ENCODE results near the gene SPATA31C1. TPM values are rescaled to one million over a fixed set of nuclear protein-coding genes. Genes with fewer than 3 reads are reported as not detected.
"Not testable (repeated sequence)": the region's sequence is repeated elsewhere in the genome, so short reads cannot be mapped to it uniquely, and the experiment has no call there.

Gene SPATA31C1
- polyA plus RNA-seq (2011; rRNA removed) (not detected in 2 replicates), polyA minus RNA-seq (2011; rRNA and poly(A)+ RNA removed) (not detected in 2 replicates)

GRCh38 chr9:87917662-87918061, at the start of gene SPATA31C1:
Gene SPATA31C1 (plus strand): TSS chr9:87917962.
- H3K36me3 ChIP-seq (ENCODE audit: control insufficient read depth, insufficient read depth, low read length); H3K4me3 ChIP-seq (ENCODE audit: low read depth, low read length); CTCF ChIA-PET; POLR2A ChIA-PET; H3K27me3 ChIP-seq (ENCODE audit: control insufficient read depth, insufficient read depth, low read length); DNase-seq (ENCODE audit: low read depth): not testable (repeated sequence)

GRCh38 chr9:87868175-87868574, 49.6 kb upstream of the SPATA31C1 start:
- DNase-seq (ENCODE audit: low read depth) = no peak
- ChIA-PET POLR2A (no interaction called here), CTCF (no interaction called here)
- Histone ChIP-seq H3K36me3 (ENCODE audit: control insufficient read depth, insufficient read depth, low read length) (no peaks in the 10 kb centered on the region), H3K4me3 (ENCODE audit: low read depth, low read length) (no peak overlapping the region), H3K27me3 (ENCODE audit: control insufficient read depth, insufficient read depth, low read length) (no peaks in the 10 kb centered on the region)
- TF ChIP-seq CTCF (IDR thresholded peaks at IDR 0.05; ENCODE audit: insufficient read depth, low read depth, low read length) = no peak

- DNase-seq (ENCODE audit: low read depth) = no peak
- Histone ChIP-seq H3K36me3 (ENCODE audit: control insufficient read depth, insufficient read depth, low read length) (no peaks in the 10 kb centered on the region), H3K4me3 (ENCODE audit: low read depth, low read length) (no peak overlapping the region), H3K27me3 (ENCODE audit: control insufficient read depth, insufficient read depth, low read length) (no peaks in the 10 kb centered on the region)
- CTCF ChIA-PET = no interaction called here
- POLR2A ChIA-PET = no interaction called here
- no peak for TF ChIP-seq CTCF (IDR thresholded peaks at IDR 0.05; ENCODE audit: insufficient read depth, low read depth, low read length)
Measured at GRCh38 chr9:87868635-87869034, 49.1 kb upstream of the SPATA31C1 start.

GRCh38 chr9:87869082-87869481, 48.7 kb upstream of the SPATA31C1 start:
- CTCF ChIA-PET = no interaction called here
- no peak for TF ChIP-seq CTCF (IDR thresholded peaks at IDR 0.05; ENCODE audit: insufficient read depth, low read depth, low read length)
- POLR2A ChIA-PET = no interaction called here

GRCh38 chr9:87871425-87872078, 46.2 kb upstream of the SPATA31C1 start:
- Histone ChIP-seq H3K4me3 (ENCODE audit: low read depth, low read length) (no peak overlapping the region), H3K27me3 (ENCODE audit: control insufficient read depth, insufficient read depth, low read length) (no peaks in the 10 kb centered on the region), H3K36me3 (ENCODE audit: control insufficient read depth, insufficient read depth, low read length) (no peaks in the 10 kb centered on the region)
- TF ChIP-seq CTCF (IDR thresholded peaks at IDR 0.05; ENCODE audit: insufficient read depth, low read depth, low read length) = no peak
- CTCF ChIA-PET = no interaction called here
- no peak for DNase-seq (ENCODE audit: low read depth)
- POLR2A ChIA-PET = interaction anchor here (0.6 kb wide), 1 partner anchor 9 kb away, joined by 3 read pairs; no protein-coding TSS in a partner anchor

More at GRCh38 chr9:87869082-87869481, 48.7 kb upstream of the SPATA31C1 start:
- H3K36me3 ChIP-seq (ENCODE audit: control insufficient read depth, insufficient read depth, low read length) = no peaks in the 10 kb centered on the region
- no peak for DNase-seq (ENCODE audit: low read depth)
- H3K4me3 ChIP-seq (ENCODE audit: low read depth, low read length) = no peak overlapping the region
- no peaks in the 10 kb centered on the region for H3K27me3 ChIP-seq (ENCODE audit: control insufficient read depth, insufficient read depth, low read length)

All from BJ (cell line).